ENCODE measurements around the gene SSBP3.
A peak's percentile ranks its signal among the peaks of the same experiment; 100 is the strongest.

The SSBP3 gene

DNA sequence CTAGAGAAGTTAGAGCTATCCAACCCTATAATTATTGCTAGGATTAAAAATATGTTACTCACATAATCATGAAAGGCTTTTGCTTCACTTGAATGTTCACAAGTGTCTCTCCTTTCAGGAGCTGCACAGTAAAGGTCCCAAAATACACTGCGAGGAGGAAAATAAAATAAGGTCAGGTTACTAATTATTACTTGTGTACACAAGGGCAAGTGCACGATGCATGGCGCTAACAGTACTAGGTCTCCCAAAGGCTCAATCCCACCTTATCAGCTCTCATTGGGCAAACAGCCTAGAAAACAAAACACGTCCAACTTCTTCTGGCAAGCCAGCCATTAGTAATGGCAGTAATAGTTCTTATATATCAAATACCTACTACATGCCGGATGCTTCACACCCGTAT, 4.4 kb downstream of the SSBP3 start:
- Histone ChIP-seq H3K27ac (no peak overlapping the region), H3K27me3 (no peaks in the 10 kb centered on the region), H3K4me3 (no peak overlapping the region), H3K9me3 (no peaks in the 10 kb centered on the region), H3K4me1 (peaks cover 0 to 64% (median 38%) of the 10 kb centered on the region in 4 donors), H3K36me3 (peaks cover 45 to 60% (median 51%) of the 10 kb centered on the region in 3 donors)
- TF ChIP-seq, protein P1, sequence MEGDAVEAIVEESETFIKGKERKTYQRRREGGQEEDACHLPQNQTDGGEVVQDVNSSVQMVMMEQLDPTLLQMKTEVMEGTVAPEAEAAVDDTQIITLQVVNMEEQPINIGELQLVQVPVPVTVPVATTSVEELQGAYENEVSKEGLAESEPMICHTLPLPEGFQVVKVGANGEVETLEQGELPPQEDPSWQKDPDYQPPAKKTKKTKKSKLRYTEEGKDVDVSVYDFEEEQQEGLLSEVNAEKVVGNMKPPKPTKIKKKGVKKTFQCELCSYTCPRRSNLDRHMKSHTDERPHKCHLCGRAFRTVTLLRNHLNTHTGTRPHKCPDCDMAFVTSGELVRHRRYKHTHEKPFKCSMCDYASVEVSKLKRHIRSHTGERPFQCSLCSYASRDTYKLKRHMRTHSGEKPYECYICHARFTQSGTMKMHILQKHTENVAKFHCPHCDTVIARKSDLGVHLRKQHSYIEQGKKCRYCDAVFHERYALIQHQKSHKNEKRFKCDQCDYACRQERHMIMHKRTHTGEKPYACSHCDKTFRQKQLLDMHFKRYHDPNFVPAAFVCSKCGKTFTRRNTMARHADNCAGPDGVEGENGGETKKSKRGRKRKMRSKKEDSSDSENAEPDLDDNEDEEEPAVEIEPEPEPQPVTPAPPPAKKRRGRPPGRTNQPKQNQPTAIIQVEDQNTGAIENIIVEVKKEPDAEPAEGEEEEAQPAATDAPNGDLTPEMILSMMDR (IDR thresholded peaks at IDR 0.05): no peak
- intact Hi-C loops (cut with DNase I; ENCODE audit: low total_unique reads): loop anchor here (5.0 kb wide), 1 partner anchor 139 kb away; no protein-coding TSS in a partner anchor
- no peak for DNase-seq

DNA sequence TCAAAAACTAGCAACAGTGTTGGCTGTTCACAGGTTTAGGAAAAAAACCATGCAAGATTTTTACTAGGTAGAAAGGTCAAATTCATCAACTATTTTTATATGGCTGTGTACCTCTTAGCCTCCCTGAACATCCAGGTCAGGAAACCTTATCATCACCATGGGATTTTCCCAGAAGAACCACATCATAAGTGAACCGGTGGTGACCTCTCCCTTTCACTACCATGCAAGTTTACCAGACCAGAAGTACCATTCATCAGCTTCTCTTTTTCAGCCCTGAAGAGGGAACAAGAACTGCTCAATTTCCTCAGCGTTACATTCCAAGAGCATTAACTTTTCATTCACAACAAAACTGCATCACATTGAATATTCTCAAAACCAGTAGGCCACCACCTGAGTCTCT, 5.9 kb downstream of the SSBP3 start:
- intact Hi-C loops (cut with DNase I; ENCODE audit: low total_unique reads): loop anchor here (5.0 kb wide), 1 partner anchor 138 kb away; no protein-coding TSS in a partner anchor
- DNase-seq: no peak
- no peak overlapping the region for H3K27ac ChIP-seq
- no peaks in the 10 kb centered on the region for H3K27me3 ChIP-seq
- TF ChIP-seq, protein P1 (IDR thresholded peaks at IDR 0.05): no peak
- H3K4me3 ChIP-seq: no peak overlapping the region
- peaks cover 45 to 71% (median 55%) of the 10 kb centered on the region in 3 donors for H3K36me3 ChIP-seq
- H3K4me1 ChIP-seq: peaks cover 0 to 75% (median 43%) of the 10 kb centered on the region in 4 donors
- H3K9me3 ChIP-seq: no peaks in the 10 kb centered on the region

DNA sequence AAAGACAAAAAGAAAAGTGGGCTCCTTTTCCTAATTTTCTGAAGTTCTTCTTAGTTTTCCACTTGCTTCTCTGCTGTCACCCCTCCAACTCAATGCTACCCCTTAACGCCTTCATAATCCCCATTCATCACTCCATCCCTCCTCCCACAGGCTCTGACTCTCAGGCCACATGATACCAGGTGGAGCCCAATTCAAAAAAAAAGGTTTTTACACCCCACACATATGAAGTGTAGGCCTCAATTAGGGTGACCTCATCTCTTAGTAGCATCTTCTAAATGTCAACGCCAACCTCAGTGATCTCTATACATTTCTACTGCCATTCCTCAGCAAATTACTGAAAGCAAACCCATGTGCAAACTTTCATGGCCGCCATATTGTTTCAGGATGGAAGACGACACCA, 6.4 kb downstream of the SSBP3 start:
- Histone ChIP-seq H3K27ac (no peak overlapping the region), H3K4me1 (peaks cover 0 to 79% (median 42%) of the 10 kb centered on the region in 4 donors), H3K36me3 (peaks cover 45 to 77% (median 59%) of the 10 kb centered on the region in 3 donors), H3K4me3 (no peak overlapping the region), H3K27me3 (no peaks in the 10 kb centered on the region), H3K9me3 (no peaks in the 10 kb centered on the region)
- DNase-seq: no peak
- TF ChIP-seq, protein P1 (IDR thresholded peaks at IDR 0.05): no peak
- intact Hi-C loops (cut with DNase I; ENCODE audit: low total_unique reads): loop anchor here (5.0 to 10.0 kb wide), 2 partner anchors 75 to 137 kb away; no protein-coding TSS in a partner anchor

DNA sequence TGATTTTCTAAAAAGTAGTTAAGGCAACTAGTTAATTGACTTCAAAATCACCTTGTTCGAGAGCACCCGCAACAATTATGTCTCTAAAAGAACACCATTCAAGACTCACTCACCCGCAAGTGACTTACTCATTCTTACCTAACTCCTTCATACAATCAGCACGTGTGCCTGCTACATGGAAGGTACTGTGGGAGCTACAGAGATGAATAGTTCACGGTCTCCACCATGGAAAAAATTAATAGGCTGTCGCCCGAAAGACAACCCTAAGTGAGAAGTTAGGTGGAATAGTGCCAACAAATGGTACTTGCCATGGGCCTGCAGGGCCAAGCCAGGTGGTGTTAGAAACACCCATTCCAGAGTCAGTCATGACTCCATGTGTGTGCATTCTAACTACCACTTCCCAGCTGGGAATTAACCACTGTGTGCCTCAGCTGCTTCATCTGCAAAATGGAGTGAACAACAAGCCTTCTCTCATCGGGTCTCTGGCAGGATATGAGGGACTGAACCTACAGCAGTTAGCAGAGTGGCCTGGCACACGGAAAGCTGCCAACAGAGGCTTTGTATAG, 7.1 kb downstream of the SSBP3 start:
- intact Hi-C loops (cut with DNase I; ENCODE audit: low total_unique reads): loop anchor here (10.0 kb wide), 1 partner anchor 74 kb away; no protein-coding TSS in a partner anchor
- Histone ChIP-seq H3K9me3 (no peaks in the 10 kb centered on the region), H3K36me3 (peaks cover 49 to 82% (median 60%) of the 10 kb centered on the region in 3 donors), H3K27me3 (no peaks in the 10 kb centered on the region), H3K4me1 (peaks cover 0 to 74% (median 36%) of the 10 kb centered on the region in 4 donors), H3K27ac (no peak overlapping the region), H3K4me3 (no peak overlapping the region)
- TF ChIP-seq, protein P1 (IDR thresholded peaks at IDR 0.05): no peak
- DNase-seq: no peak

DNA sequence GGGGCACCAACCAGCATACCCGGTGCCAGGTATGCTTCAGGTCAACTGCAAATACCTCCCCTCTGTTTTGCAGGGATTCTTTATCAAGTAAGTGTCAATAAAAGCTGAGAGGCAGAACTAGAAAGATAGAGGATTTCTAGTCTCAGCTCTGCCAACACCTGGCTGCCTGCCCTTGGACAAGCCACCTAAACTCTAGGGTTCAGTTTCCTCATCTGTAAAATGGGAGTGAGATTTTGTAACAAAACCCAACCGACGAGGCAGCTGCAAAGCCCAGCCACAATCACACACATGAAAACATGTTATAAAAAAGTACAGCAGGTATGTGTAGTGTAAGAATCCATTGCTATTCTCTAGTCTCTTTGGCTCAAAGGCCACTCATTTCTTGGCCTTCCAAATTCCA, 8.2 kb downstream of the SSBP3 start:
- DNase-seq: no peak
- peaks cover 0 to 65% (median 31%) of the 10 kb centered on the region in 4 donors for H3K4me1 ChIP-seq
- H3K36me3 ChIP-seq: peaks cover 59 to 90% (median 70%) of the 10 kb centered on the region in 3 donors
- no peaks in the 10 kb centered on the region for H3K9me3 ChIP-seq
- TF ChIP-seq, protein P1 (IDR thresholded peaks at IDR 0.05): no peak
- H3K27me3 ChIP-seq: no peaks in the 10 kb centered on the region
- intact Hi-C loops (cut with DNase I; ENCODE audit: low total_unique reads): loop anchor here (10.0 kb wide), 1 partner anchor 73 kb away; no protein-coding TSS in a partner anchor
- H3K27ac ChIP-seq: peak overlapping the region in 1 of 2 donors; percentile 48
- no peak overlapping the region for H3K4me3 ChIP-seq

Data from tibial artery (tissue), 4 donors.